ENCODE data around the gene SKOR1. TPM values are rescaled to one million over a fixed set of nuclear protein-coding genes. Genes with fewer than 3 reads are reported as not detected.

The SKOR1 gene
- total RNA-seq, 1 experiment from 2014 or later, result 0.81 TPM

GRCh38 chr15:67782691-67782991 lies 42.7 kb upstream of the SKOR1 start:
- TF ChIP-seq ZBTB33 (IDR thresholded peaks at IDR 0.05; ENCODE audit: extremely low read depth, insufficient replicate concordance, low read length) (no peak), CEBPB (IDR thresholded peaks at IDR 0.05; ENCODE audit: low read depth) (no peak), REST (IDR thresholded peaks at IDR 0.05; ENCODE audit: low read depth) (no peak), FOSL1 (IDR thresholded peaks at IDR 0.05; ENCODE audit: low read depth) (no peak), EGR1 (IDR thresholded peaks at IDR 0.05; ENCODE audit: low read depth) (no peak), JUND (IDR thresholded peaks at IDR 0.05) (no peak), EZH2phosphoT487 (IDR thresholded peaks at IDR 0.05; ENCODE audit: borderline replicate concordance) (no peak), SP1 (IDR thresholded peaks at IDR 0.05; ENCODE audit: low read depth) (no peak), SIN3A (IDR thresholded peaks at IDR 0.05; ENCODE audit: low read depth) (no peak), CTCF (IDR thresholded peaks at IDR 0.05 in 2 of 3, conservative IDR thresholded peaks at IDR 0.05 in 1 of 3; ENCODE audit: borderline replicate concordance in 1 of 3, insufficient read depth in 1 of 3, low read depth in 2 of 3, low read length in 2 of 3) (no peak), ZNF274 (IDR thresholded peaks at IDR 0.05; ENCODE audit: low read depth, low read length) (no peak), EZH2 (IDR thresholded peaks at IDR 0.05) (no peak)
- ChIA-PET RAD21 (ENCODE audit: low non-redundant PET in 1 of 2, low total read pairs in 2 of 2, uncharacterized antibody in 2 of 2, unreplicated experiment in 2 of 2) (no interaction called here), POLR2A (no interaction called here), CTCF (no interaction called here)
- no peak for DNase-seq (ENCODE audit: low read depth, low spot score)
- Histone ChIP-seq H3K27ac (ENCODE audit: low read depth, low read length) (no peak overlapping the region), H3K4me1 (ENCODE audit: control insufficient read depth in 1 of 2, insufficient read depth in 2 of 2, low read length in 2 of 2) (no peaks in the 10 kb centered on the region), H4K20me1 (ENCODE audit: insufficient read depth) (no peaks in the 10 kb centered on the region), H3K79me2 (ENCODE audit: insufficient read depth, low read length) (no peaks in the 10 kb centered on the region), H3K9me2 (ENCODE audit: insufficient read depth) (no peaks in the 10 kb centered on the region), H3K9ac (ENCODE audit: low read length) (no peak overlapping the region), H3K4me3 (replicated peaks in 1 of 2; ENCODE audit: low read depth in 1 of 2, low read length in 2 of 2) (no peak overlapping the region), H3K36me3 (ENCODE audit: control insufficient read depth in 1 of 2, insufficient read depth in 2 of 2, low read length in 2 of 2) (no peaks in the 10 kb centered on the region), H3K9me3 (ENCODE audit: control insufficient read depth in 1 of 2, insufficient read depth in 1 of 2, low read depth in 1 of 2, low read length in 2 of 2) (no peaks in the 10 kb centered on the region), H3K27me3 (ENCODE audit: insufficient read depth, low read length) (no peaks in the 10 kb centered on the region), H2AFZ (ENCODE audit: low read depth, low read length, poor library complexity, severe bottlenecking) (no peak overlapping the region), H3K4me2 (ENCODE audit: low read length) (no peak overlapping the region)
- intact Hi-C loops (cut with micrococcal nuclease), result no loop called here
- no peak for ATAC-seq
- no TSS peak for BruUV-seq (replicated peaks)

Data from HCT116 (cell line).